Cardiac muscle cell (in vitro differentiated cells and primary cell): Measurements from ENCODE around the gene CTNNBL1. TPM values are rescaled to one million over a fixed set of nuclear protein-coding genes. Genes with fewer than 3 reads are reported as not detected.

ENCODE experiments used
- DNase-seq, 2 donors: peaks; one replicate each; pipeline versions ENCODE4 v3.0.0 to v3.0.0-alpha.2; 2010 to 2017; ENCODE audit warnings: low read depth in 1 of 2, low spot score in 1 of 2
- H3K27ac ChIP-seq: fragments of 200-600 bp; sonication (generic); 2 replicates; pipeline ENCODE4 v1.5.1; 2016
- H3K27me3 ChIP-seq: fragments of 200-600 bp; sonication (generic); 2 replicates; pipeline ENCODE4 v1.6.0; 2016; ENCODE audit warnings: control low read depth
- H3K36me3 ChIP-seq: fragments of 200-600 bp; sonication (generic); 2 replicates; pipeline ENCODE4 v1.5.1; 2016; ENCODE audit warnings: control low read depth
- H3K4me1 ChIP-seq: fragments of 200-600 bp; sonication (generic); 2 replicates; pipeline ENCODE4 v1.8.1; 2017; ENCODE audit warnings: low read depth, mild to moderate bottlenecking, mixed run types
- H3K4me3 ChIP-seq: fragments of 200-600 bp; sonication (generic); 2 replicates; pipeline ENCODE4 v1.5.1; 2016; ENCODE audit warnings: mild to moderate bottlenecking
- H3K9me3 ChIP-seq: fragments of 200-600 bp; sonication (generic); 2 replicates; pipeline ENCODE4 v1.5.1; 2017; ENCODE audit warnings: low read depth, mild to moderate bottlenecking, control low read depth
- polyA plus RNA-seq: library from polyadenylated mRNA; unstranded; fragments of >200 nt; fragmentation: Nextera tagmentation; extraction: Ambion mirVana; gene quantifications from 2 replicates; pipeline ENCODE4 v1.2.1, GENCODE V29; 2016
- total RNA-seq: library from RNA; depleted of rRNA; stranded (reverse); fragments of >200 nt; gene quantifications from 2 replicates; pipeline ENCODE4 v1.2.3, GENCODE V29; 2016
- TF ChIP-seq, protein P1 (sequence below): IDR thresholded peaks from 2 replicates; pipeline ENCODE4 v1.5.1; 2012; ENCODE audit warnings: low read depth, mild to moderate bottlenecking, low read length

The CTNNBL1 gene
- total and polyA plus RNA-seq, 2 experiments from 2014 or later: 37.0 to 68.6 TPM

DNA sequence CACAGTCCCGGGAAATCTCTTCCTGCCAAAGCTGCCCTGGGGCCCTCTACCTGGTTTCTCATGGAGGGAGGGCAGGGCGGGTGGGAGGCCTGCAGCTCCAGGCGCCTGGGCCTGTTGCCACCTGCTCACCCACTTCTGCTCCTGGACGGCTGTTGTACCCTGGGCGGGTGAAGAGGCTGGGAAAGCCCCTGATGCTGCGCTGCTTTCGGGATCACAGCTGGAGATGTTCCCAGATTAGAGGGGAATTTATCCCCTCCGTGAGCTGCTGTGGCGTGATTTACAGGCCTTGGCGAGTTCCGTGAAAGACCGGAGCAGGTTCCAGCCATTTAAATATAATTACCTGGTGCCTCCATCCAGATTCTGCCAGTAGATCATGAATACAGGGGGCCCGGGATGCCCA is 196.8 kb downstream of the CTNNBL1 start:
- H3K27ac ChIP-seq: no peak overlapping the region
- H3K4me1 ChIP-seq: no peaks in the 10 kb centered on the region
- DNase-seq: no peak
- H3K36me3 ChIP-seq: no peaks in the 10 kb centered on the region
- TF ChIP-seq, protein P1, sequence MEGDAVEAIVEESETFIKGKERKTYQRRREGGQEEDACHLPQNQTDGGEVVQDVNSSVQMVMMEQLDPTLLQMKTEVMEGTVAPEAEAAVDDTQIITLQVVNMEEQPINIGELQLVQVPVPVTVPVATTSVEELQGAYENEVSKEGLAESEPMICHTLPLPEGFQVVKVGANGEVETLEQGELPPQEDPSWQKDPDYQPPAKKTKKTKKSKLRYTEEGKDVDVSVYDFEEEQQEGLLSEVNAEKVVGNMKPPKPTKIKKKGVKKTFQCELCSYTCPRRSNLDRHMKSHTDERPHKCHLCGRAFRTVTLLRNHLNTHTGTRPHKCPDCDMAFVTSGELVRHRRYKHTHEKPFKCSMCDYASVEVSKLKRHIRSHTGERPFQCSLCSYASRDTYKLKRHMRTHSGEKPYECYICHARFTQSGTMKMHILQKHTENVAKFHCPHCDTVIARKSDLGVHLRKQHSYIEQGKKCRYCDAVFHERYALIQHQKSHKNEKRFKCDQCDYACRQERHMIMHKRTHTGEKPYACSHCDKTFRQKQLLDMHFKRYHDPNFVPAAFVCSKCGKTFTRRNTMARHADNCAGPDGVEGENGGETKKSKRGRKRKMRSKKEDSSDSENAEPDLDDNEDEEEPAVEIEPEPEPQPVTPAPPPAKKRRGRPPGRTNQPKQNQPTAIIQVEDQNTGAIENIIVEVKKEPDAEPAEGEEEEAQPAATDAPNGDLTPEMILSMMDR: no peak
- no peak overlapping the region for H3K4me3 ChIP-seq
- no peaks in the 10 kb centered on the region for H3K27me3 ChIP-seq
- no peaks in the 10 kb centered on the region for H3K9me3 ChIP-seq

DNA sequence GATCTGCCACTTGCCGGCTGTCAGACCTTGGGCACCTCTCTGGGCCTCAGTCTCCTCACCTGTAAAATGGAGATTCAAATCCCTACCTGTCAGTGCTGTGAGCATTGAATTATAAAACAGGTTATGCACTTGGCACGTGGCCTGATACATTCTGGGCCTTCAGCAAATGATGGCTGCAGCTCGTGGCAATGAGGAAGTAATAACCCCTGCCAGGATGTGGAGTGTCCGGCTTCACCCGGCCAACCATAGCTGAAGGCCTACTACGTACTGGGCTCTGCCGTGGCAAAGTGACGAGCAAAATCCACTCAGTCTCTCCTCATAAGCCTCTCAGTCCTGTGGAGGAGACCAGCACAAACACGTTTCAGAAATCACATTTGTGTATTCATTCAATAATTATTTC is 198.2 kb downstream of the CTNNBL1 start:
- no peak overlapping the region for H3K27ac ChIP-seq
- H3K4me1 ChIP-seq: peaks cover 5% of the 10 kb centered on the region
- TF ChIP-seq, protein P1: no peak
- no peaks in the 10 kb centered on the region for H3K27me3 ChIP-seq
- no peak overlapping the region for H3K4me3 ChIP-seq
- DNase-seq: no peak
- H3K9me3 ChIP-seq: no peaks in the 10 kb centered on the region
- H3K36me3 ChIP-seq: no peaks in the 10 kb centered on the region

DNA sequence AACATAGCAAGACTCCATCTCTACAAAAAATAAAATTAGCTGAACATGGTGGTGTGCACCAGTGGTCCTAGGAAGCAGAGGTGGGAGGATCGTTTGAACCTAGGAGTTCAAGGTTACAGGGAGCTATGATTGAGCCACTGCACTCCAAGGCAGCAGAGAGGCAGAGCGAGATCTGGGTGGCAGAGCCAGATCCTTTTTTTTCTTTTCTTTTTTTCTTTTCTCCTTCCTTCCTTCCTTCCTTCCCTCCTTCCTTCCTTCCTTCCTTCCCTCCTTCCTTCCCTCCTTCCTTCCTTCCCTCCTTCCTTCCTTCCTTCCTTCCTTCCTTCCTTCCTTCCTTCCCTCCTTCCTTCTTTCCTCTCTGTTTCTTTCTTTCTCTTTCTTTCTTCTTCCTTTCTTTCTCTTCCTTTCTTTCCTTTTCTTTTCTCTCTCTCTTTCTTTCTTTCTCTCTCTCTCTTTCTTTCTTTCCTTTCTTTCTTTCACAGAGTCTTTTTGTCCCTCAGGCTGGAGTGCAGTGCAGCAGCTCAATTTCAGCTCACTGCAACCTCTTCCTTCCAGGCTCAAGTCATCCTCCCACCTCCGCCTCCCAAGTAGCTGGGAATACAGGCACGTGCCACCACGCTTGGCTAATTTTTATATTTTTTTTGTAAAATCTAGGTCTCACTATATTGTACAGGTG is 199.9 kb downstream of the CTNNBL1 start:
- Histone ChIP-seq H3K4me3 (no peak overlapping the region), H3K36me3 (no peaks in the 10 kb centered on the region)

DNA sequence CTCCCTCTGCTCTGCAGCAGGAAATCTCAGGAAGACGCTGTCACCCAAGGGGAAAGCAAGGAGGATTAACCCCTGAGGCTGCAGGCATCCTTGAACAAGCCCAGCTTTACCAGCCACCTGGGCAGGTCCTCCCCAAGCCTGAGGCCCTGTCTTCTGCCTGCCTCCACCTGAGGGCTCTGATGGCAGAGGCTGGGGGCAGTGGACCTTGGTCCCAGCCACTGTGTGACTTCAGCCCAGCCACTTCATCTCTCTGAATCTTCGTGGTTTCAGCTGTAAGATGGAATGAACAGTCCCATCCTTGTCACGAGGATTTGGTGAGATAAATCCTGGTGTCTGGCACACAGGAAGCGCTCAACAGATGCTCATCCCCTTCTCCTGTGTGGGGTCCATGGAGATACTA is 200.6 kb downstream of the CTNNBL1 start:
- no peaks in the 10 kb centered on the region for H3K27me3 ChIP-seq
- peaks cover 12% of the 10 kb centered on the region for H3K4me1 ChIP-seq
- H3K9me3 ChIP-seq: no peaks in the 10 kb centered on the region
- H3K36me3 ChIP-seq: no peaks in the 10 kb centered on the region
- TF ChIP-seq, protein P1: no peak
- no peak overlapping the region for H3K4me3 ChIP-seq
- DNase-seq: no peak
- H3K27ac ChIP-seq: no peak overlapping the region

More for the DNA sequence above, 199.9 kb downstream of the CTNNBL1 start:
- H3K27ac ChIP-seq: no peak overlapping the region
- no peaks in the 10 kb centered on the region for H3K27me3 ChIP-seq
- TF ChIP-seq, protein P1: no peak
- peaks cover 12% of the 10 kb centered on the region for H3K4me1 ChIP-seq
- H3K9me3 ChIP-seq: no peaks in the 10 kb centered on the region
- DNase-seq: no peak

DNA sequence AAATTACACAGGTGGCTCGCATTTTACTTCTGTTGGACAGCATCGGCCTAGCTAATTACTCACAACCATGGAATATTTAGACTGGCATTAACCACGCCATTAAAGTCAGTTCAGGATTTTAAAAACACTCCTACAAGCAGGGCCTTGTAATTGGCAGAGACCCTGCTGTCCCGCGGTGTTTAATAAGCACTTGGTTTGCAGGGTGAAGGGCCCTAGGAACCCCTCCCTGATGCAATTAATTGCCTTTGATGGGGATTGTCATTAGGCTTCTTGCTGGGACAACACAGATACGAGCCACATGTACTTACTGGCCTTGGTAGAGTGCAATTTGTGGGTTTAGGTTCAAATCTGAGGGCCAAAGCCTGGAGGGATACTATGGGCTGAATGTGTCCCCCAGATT is 201.3 kb downstream of the CTNNBL1 start:
- no peak for DNase-seq

More for the DNA sequence above, 201.3 kb downstream of the CTNNBL1 start:
- TF ChIP-seq, protein P1: no peak
- H3K27me3 ChIP-seq: no peaks in the 10 kb centered on the region
- peaks cover 12% of the 10 kb centered on the region for H3K4me1 ChIP-seq
- H3K9me3 ChIP-seq: no peaks in the 10 kb centered on the region
- H3K27ac ChIP-seq: no peak overlapping the region
- no peaks in the 10 kb centered on the region for H3K36me3 ChIP-seq
- H3K4me3 ChIP-seq: no peak overlapping the region
